ENCODE data around the gene FILIP1.
"Not testable (repeated sequence)": the region's sequence is repeated elsewhere in the genome, so short reads cannot be mapped to it uniquely, and the experiment has no call there.

FILIP1 gene

DNA sequence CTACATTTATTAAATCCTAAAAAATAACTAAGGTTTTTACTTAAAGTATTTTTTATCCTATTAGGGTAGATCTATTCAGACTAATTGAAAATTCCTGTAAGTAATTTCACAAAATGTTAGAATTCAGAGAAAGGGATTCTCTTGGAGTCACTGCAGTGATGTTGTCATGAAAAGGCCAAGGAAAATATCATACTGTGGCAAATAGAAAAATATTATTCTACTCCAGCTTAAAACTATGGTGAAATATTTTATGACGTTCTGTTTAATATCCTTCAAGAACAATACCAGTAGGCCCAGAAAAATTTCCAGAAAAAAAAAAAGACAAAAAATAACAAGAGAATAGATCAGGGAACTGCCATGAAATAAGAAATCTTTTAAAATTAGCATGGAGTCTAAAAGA, 73.6 kb downstream of the FILIP1 start:
- DNase-seq (ENCODE audit: low read depth) = no peak

DNA sequence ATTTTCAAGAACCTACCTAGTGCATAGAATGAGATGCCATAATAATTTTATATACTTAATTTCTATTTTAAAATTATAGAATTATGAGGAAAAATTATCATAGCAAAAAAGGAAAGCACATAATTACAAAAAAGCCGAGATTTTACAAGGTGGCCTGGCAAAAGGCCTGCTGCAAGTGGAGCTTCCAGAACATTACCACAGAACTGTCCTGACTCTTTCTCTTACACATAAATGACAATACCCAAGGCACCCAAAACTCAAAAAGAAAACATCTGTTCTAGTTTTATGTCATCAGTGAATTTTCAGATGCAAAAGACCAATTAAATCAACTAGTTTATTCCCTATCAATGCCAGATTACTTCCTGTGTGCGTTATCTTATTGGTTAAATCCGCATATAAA, 74.2 kb downstream of the FILIP1 start:
- no peak for DNase-seq (ENCODE audit: low read depth)

DNA sequence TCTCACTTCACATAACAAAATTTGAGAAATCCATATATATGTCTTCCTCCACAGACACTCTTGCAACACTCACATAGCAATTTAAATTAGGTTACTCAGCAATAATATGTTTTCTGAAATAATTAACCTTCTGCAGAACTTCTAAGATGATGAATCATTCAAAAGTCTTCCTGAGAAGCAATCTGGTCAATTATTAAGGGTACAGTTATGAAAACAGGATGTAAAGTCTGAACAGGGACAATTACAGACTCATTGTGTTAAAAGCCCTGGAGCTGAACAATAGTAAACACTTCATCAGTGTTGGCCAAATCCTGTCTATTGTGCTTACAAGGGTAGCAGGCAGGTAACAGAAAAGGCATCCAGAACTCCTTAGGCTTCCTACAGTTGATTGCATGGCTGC, 75.4 kb downstream of the FILIP1 start:
- DNase-seq (ENCODE audit: low read depth) = no peak

DNA sequence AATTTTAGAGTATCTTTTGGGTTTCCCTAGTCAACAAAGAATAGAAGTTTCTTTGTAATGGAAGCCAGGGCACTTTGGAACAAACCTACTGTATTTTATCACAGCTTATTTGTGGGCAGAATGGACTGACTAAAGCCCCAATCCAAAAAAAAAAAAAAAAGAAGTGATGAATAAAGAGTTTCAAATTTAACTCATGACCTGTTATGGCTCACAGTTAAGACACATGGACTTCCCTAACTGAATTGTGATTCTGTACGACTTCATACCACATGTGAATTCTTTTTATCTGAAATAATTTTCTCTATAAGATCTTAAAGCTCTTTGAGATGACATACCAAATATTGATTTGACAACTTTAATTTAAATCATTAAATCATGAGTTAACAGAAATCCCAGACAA, 77.2 kb downstream of the FILIP1 start:
- no peak for DNase-seq (ENCODE audit: low read depth)

DNA sequence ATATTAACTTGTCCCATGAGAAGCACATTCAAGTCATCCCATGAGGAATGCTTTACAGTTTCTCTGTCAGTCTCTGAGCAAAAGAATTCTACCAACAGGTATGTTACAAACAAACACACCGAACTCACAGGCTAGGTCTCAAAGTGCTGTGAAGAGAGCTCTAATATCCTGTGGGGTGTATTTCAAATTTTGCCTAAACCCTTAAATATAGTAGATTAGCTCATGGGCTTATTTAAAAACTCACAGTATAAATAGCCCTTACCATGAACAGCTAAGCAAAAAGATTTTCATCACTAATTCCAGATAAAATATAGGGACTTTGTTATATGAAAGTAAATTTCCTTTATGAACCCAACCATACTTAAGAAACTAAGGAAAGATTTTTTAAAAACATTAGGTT, 77.8 kb downstream of the FILIP1 start:
- DNase-seq (ENCODE audit: low read depth) = no peak

DNA sequence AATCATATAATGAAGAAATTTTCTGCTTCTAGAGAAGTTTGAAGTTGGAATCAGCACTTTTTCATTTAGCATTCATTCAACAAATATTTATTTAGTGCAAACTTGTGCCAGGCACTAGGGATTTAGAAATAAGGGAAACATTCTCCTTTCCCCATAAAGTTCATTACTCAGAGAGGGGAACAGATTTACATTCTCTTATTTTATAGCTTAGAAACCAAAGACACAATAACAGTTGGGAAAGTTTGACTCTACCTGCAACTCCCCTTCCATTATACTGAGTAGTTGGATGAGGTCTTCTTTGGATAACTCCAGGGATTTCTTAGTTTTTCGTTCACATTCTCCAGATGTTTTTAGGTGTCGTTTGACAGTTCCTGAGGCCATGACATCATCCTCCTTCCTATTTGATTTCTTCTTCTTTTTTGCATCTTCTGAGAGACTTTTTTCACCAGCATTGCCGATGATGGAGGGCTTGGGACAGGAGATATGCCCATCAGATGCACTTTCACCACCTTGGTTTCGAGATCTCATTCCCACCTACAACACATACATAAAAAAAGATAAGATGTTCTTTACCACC, 79.1 kb downstream of the FILIP1 start:
- DNase-seq (ENCODE audit: low read depth) = no peak

DNA sequence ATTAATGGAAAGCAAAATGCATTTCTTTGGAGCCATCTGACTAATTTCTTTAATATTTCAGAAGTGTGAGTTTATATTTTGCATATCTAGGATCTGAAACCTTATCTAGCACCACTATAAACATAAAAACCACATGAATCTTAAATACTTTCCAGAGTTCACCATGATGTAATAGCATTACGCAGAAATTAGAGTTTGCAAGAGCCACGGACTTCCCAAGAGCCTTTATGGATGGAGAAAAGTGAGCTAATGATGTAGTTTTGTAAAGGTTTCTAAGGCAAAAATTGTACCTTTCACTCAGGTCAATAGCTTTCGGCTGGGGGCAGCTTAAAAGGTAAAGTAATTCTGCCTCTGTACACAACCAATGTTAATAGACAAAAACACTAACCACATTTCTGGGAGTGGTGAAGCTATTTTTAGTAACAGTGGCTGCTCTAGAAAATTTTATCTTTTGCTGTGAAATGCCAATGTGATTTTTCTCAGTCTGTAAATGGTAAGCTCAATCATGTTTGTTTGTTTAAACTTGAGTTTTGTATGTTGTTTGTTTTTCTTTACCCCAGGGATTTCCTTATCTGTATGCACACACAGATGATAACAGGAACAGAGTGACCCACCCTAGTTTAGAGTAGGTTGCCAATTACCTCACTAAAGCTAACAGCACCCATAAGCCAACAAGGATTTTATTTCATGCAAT, 80.5 kb downstream of the FILIP1 start:
- DNase-seq (ENCODE audit: low read depth) = no peak

DNA sequence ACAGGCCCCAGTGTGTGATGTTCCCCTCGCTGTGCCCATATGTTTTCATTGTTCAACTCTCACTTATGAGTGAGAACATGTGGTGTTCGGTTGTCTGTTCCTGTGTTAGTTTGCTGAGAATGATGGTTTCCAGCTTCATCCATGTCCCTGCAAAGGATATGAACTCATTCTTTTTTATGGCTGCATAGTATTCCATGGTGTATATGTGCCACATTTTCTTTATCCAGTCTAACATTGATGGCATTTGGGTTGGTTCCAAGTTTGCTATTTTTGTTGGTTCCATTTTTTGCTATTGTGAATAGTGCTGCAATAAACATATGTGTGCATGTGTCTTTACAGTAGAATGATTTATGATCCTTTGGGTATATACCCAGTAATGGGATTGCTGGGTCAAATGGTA, 83.0 kb downstream of the FILIP1 start:
- not testable (repeated sequence) for DNase-seq (ENCODE audit: low read depth)

DNA sequence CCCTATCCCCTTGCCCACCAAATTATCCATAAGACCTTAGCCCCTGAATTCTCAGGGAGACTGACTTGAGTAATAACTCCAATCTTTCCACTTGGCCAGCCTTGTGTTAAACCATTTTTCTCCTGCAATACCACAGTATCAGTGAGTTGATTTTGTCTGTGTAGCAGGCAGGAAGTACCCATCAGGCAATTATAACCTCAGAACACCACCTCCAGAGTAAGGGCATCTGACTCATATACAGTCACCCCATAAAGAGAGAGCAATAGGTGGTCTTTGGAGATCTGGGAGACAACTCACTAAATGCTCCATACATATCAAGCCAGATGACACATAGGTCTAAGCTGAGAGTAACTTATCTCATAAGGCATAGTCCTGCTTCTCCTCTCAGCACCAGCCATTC, 83.7 kb downstream of the FILIP1 start:
- DNase-seq (ENCODE audit: low read depth) = no peak

DNA sequence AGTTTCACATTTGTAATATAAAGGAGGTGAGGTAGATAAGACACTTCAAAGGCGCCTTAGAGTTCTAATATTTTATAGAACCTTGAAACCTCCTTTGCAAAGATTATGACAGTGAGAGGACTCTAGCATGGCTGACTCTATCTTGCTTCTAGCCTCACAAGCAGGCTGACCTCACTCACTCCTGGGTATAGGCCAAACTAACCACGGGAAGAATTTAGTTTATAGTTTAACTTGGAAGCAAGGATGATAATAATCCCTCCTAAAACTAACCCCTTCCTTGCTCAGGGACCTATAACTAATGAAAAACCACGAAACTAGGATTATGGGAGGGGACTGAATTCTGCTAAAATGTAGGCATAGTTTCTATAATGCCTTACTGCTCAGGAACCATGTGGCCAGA, 84.3 kb downstream of the FILIP1 start:
- no peak for DNase-seq (ENCODE audit: low read depth)

DNA sequence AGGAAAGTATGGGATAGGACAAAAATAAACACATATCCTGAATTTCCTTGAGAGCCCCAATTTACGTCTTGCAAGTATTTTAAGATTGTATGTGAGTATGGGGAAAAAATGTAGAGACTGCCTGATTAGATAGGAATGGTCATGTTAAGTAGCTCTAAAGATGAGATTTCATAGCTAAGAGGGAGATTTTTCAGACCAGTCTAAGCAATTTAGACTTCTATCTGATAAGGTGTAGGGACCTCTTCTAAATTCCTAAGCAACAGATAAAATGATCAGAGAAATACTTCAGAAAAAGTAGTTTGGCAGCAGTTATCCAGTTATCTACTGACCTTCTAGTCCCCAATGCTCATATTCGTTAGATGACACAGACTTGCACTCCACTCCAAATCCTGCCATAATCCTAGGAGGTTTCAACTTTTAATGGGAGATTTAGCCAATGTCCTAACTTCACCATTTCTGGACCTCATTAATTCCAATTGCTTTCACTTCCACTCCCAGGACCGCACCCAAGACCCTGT, 90.0 kb downstream of the FILIP1 start:
- no peak for DNase-seq (ENCODE audit: low read depth)

DNA sequence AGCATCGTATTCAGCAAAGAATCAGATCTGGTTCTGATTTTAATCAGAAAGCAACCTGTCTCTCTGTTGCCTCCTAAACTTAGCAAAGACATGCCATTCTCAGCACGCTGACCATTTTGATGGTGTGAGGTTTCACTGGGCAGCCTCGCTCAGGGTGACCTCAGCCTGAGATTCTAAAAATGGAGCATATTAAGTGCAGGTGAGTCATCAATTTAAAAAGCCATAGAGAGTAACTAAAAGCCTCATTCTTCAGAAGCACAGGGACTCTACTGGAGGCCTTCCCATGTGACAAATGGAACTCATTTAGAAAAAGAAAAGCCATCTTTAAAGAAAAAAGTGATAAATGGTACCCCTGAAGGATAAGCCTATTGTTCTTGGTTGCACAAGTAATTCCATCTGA, 91.3 kb downstream of the FILIP1 start:
- no peak for DNase-seq (ENCODE audit: low read depth)

DNA sequence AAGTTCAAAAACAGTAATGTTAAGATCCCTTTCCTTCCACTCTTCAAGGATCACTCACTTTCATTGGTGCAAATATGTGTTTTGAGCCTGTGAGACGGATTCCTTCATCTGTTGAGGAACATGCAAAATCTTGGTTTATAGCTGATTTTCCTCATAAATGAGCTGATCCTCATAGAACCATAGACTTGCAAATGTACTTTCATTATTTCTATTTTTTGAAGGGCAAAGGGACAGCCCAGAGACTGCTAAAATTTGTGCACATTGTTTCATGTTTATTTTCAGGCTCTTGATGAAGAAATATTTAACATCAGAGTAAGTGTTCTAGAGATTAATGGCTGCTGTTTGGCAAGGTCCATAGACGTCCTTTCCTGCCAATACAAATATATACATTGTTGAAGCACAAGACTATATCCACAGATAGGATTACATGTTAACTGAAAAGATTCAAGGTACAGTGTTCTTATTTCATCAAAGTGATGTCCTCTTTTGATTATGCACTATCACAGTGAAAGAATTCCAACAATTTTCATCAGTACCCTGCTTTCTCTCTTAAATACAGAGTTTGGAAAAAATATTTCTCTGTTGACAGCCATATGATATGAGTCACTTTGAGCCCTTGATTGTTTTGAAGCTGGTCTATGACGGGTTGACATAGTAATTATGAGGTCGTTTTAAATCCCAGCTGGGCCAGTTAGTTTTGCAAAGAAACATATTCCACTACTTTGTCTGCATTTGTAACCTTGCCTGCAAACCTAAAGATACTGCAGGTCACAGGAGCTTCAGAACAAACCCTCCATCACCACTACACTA, 95.7 kb downstream of the FILIP1 start:
- DNase-seq (ENCODE audit: low read depth) = no peak

DNA sequence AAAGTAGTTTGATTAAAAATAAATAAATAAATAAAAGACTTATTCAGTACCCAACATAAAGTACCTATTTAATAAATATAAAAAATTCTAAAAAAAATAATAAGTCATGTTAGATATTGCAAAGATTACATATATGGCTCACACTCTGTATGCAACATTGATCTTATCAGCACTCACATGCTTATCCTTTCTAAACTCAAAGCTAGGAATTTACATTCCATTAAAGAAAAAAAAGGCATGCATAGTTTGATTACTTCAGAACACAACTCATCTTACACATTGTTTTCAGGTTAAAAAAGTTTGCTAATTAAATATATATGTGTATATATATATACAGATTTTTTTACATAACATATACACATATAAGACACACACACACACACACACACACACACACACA, 96.4 kb downstream of the FILIP1 start:
- no peak for DNase-seq (ENCODE audit: low read depth)

DNA sequence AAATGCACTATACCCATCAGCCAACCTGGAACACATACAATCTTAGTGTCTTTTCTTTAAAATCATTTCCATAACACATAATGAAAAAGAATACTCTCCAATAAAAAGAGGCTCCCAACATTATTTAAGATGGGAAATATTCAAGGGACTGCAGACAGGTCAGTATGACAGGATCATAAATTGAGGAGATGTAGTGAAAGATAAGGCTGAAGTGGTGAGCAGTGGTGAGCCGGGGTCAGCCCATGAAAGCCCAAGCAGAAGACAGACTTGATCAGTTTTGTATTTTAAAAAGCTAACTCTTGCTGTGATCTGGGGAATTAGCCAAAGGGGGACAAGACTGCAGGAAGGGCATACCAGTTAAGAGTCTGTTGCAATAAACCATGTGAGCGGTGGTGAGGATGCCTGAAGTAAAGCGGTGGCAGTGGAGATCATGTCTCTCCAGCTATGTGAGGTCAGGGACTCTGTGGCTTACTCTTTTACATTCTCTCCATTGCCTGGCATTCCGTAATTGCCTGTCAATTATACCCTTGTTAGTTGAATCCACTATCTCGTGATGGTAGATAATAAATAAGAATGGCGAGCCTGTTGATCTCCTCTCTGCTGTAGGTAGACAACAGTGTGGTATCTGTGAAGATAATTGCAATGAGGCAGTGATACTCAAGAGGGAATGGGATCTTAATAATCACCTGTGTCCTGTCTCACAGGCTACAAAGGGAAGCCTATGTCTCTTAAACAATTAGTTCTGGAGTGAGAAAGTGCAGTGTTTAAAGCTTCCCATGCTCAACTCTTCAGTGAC, 97.4 kb downstream of the FILIP1 start:
- no peak for DNase-seq (ENCODE audit: low read depth)

DNA sequence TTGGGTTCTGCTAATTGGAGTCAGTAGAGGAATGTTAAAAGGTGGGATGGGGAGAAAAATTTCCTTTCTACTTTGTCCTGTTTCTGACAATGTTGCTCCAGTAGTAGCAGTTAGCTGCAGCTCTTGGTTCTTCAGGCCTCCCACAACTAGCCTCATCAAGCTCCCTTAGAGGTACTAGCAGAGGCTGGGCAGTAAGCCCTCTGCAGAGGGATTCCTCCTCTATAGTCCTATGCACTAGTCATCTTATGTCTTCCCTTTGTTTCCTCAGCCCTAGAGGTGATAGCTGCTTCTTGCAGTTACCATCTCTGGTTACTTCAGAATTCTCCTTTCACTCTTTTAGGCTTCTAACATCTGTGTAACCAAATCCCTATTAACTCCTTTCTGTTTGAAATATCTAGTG, 99.8 kb downstream of the FILIP1 start:
- no peak for DNase-seq (ENCODE audit: low read depth)

DNA sequence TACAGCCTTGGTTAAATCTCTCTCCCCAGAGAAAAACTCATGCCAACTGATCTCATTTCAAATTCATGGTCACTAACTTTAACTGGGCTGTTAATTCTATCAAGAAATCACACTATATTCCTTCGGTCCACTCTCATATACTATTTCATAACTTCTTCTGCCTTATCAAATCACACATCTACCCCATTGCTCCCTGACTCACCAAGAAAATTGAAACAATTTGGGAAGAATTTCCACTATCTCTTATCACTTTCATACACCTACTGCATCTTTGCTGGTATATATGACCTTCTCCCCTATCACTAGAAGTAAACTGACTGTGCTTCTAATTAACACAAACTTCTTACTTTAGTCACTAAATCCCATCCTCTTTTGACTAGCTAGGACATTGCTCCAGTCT, 102.3 kb downstream of the FILIP1 start:
- no peak for DNase-seq (ENCODE audit: low read depth)

DNA sequence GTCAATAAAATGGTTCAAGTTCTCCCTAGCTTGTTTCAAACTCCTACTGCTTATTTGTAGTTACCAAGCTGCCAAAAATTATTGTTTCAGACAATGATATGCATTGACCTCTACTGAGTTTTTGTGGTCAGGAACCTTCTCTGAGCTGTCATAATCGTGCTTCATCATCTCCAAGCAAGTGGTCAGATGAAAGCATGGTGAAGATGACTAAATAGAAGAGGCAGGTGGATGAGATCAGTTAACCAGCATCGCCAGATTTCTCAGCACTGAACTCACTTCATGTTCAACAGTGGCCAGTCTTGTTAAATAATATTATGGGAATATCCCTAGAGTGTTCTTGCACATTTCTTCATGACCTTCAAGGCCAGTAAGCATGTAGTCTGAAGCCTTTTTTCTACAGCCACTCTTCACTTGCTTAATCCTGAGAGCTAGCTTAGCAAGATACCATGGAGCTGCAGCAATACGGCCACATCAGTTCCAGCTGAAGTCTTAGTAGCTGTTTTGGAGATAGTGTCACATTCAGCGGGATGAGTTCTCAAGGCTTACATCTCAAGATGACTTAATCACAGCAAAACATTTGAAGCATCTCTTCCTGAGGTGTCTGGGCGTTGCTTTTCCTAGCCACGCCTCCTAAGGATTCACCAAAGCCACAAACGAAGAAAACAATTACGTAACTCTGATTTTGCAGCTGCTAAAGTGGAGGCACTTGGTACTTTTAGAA, 107.4 kb downstream of the FILIP1 start:
- no peak for DNase-seq (ENCODE audit: low read depth)

DNA sequence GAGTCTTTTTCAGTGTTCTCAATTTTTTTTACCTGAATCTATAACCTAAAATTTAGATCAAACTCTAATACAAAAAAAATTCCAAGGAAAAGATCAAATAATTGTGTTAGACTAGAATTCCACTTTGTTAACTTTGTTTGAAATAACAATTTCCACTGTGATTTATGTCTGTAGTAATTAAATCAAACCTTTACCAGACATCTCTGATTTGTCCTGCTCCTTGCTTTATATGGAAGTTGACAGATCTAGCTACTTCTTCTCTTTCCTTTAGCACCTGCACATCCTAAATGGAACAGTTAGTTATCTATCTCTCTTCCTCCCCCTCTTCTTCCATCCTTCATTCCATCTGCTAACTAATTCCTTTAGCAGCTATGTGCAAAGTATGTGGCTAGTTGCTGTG, 109.5 kb downstream of the FILIP1 start:
- no peak for DNase-seq (ENCODE audit: low read depth)

DNA sequence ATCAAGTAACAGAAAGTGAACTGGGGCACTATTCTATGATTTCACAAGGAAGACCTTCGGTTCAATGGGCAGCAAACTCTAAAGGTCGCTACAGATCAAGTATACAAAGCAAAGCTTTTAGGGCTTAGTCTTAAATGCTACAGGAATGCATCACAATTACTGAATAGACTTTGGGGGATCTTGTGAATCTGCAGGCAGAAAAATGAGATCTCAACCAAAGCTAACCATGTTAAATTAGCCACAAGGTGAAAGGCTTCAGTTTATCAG, 111.0 kb downstream of the FILIP1 start:
- no peak for DNase-seq (ENCODE audit: low read depth)

DNA sequence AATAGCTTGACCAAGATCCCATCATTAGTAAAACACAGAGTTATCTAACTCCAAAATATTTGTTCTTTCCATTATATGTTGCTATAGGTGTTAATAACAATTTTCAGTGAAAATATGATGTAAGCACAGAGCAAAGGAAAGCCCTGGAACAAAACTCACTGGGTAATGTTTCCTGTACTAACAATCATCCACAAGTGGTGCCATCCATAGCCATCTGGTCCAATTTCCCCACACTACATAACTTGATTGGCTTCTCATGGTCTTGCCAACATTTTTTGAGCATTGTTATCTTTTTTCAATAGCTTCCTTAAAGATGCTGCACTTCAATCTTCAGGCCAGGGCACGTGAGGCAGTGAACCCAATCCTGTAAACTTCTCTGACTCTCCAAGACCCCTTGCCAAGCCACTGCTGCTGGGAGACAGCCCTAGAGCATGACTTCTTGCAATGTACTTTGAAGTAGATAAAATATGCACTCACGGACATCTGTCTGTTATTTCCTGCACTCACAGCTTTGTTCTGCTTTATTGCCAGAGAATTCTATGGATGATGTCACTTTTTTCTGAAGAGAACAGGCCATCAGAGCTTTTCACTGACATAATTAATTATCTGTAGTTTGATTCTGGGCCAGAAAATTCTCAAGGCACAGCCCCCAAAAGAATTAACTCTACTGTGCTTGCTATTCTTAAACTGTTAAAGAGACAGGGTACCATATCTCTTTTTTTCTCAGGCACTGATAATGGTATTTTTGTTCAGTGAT, 111.5 kb downstream of the FILIP1 start:
- DNase-seq (ENCODE audit: low read depth) = no peak

Measured in activated T-cell treated with anti-CD3 and anti-CD28 coated beads for 24 hours (primary cell).